Retinal pigment epithelial cell (primary cell): Measurements from ENCODE around the gene SH3PXD2B.

Experiments used
- DNase-seq: peaks from one replicate; pipeline ENCODE4 v3.0.0-alpha.2; 2010; ENCODE audit warnings: low read depth
- H3K4me3 ChIP-seq: 2 replicates; pipeline ENCODE4 v1.5.1; 2011; ENCODE audit warnings: mild to moderate bottlenecking, low read length, control low read depth, moderate library complexity
- TF ChIP-seq, protein P1 (sequence below): conservative IDR thresholded peaks from 2 replicates; pipeline ENCODE4 v1.5.1; 2011; ENCODE audit warnings: low read depth, low read length, control low read depth, inconsistent platforms

SH3PXD2B gene

DNA sequence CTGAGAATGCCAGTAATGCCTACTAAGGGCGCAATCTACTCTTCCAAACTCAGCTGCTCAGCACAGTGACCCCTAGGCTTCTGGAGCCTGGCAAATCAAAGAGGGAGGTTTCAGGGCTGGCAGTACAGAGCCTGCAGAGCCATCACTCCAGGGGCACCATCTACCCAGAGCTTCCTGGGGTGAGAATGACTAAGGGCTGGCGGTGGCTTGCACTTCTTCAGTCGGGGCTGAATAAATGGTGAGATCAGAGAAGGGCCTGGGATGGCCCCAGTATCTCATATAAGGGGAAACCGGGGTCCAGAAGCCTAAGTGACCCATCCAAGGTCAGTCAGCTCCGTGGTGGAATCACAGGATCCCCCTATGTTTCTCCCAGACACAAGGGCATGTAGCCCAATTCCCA lies 5.3 kb downstream of the SH3PXD2B start:
- no peak for DNase-seq
- no peak overlapping the region for H3K4me3 ChIP-seq
- TF ChIP-seq, protein P1, sequence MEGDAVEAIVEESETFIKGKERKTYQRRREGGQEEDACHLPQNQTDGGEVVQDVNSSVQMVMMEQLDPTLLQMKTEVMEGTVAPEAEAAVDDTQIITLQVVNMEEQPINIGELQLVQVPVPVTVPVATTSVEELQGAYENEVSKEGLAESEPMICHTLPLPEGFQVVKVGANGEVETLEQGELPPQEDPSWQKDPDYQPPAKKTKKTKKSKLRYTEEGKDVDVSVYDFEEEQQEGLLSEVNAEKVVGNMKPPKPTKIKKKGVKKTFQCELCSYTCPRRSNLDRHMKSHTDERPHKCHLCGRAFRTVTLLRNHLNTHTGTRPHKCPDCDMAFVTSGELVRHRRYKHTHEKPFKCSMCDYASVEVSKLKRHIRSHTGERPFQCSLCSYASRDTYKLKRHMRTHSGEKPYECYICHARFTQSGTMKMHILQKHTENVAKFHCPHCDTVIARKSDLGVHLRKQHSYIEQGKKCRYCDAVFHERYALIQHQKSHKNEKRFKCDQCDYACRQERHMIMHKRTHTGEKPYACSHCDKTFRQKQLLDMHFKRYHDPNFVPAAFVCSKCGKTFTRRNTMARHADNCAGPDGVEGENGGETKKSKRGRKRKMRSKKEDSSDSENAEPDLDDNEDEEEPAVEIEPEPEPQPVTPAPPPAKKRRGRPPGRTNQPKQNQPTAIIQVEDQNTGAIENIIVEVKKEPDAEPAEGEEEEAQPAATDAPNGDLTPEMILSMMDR = no peak

DNA sequence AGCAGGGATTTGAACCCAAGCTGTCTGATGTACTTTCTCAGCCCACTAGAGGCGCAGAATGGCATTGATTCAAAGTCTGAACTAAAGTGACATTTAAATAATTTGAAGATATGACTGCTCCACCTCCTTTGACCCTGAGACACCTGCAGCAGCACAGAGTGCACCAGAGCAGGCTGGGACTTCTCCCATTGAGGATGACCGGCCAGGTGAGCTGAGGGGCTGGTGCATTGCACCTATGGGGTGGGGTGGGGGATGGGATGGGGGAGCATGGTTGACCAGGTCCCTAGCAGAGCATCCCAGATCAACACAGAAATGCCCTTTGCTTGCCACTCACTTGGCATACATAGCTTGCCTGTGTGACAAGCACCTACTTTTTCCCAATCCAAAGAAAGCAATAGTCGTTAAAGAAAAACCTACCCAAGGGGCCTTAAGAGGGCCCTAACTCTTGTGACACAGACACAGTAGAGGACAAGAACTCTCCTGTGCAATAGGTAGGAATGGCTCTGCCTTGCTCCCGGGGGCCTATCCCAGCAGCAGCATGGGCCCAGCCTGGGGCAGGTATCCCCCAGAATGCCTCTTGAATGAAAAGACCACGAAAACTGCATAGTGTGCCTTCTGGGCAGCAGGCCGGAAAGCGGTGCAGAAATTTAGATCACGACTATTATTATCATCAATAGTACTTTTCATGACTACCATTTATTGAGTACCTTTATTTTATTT lies 6.5 kb downstream of the SH3PXD2B start:
- TF ChIP-seq, protein P1 = no peak

DNA sequence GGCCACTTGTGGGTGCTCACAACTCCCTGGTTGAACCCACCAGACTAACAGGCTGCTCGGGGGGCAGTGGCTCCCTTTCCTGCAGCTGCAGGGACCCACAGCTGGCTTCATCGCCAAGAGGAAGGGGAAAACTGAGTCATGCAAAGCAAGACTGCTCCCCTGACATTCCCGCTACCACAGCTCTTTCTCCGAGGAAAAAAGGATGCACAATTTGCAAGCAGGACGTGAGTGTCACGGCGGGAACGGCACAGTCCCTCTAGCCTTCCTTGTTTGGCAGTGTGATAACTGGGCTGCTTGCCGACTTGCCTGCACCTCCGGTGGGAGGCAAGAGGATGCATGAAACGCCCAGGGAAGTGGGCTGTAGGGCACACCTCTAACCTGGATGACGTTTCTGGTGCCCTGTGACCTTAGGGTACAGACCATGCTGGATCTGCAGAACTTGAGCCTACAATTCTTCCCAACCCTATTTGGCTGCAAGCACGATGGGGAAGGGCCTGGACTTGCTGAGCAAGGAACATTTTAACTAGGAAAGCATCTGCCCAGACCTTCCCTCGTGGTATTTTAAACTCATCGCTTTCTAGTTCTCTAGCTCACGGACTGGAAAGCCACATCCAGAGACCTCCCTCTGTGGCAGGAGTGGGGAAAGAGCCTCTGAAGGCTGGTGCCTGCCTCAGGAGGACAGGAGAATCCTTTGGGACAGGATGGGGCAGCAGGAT lies 7.8 kb downstream of the SH3PXD2B start:
- TF ChIP-seq, protein P1 = no peak
- H3K4me3 ChIP-seq = no peak overlapping the region
- DNase-seq = no peak

More for the DNA sequence above, 6.5 kb downstream of the SH3PXD2B start:
- H3K4me3 ChIP-seq = no peak overlapping the region
- DNase-seq = no peak

DNA sequence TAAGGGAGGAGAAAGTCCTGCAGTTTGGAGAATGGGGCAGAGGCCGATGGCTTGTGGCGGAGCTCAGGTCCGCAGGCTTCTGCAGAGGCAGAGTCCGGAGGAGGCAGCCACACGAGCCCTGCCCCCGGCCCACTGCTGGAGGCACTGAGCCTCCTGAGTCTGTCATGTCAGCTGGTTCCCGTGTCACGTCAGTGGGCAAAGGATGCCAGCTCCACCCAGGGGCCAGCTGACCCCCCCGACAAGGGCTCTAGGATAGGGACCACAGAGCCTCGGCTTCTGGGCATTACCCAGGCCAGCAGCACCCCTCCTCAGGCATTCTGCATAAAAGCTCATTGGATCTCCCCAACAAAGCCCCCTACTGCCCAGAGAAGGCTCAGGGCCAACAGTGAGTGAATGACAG lies 8.5 kb downstream of the SH3PXD2B start:
- DNase-seq = no peak
- no peak overlapping the region for H3K4me3 ChIP-seq
- TF ChIP-seq, protein P1 = no peak

DNA sequence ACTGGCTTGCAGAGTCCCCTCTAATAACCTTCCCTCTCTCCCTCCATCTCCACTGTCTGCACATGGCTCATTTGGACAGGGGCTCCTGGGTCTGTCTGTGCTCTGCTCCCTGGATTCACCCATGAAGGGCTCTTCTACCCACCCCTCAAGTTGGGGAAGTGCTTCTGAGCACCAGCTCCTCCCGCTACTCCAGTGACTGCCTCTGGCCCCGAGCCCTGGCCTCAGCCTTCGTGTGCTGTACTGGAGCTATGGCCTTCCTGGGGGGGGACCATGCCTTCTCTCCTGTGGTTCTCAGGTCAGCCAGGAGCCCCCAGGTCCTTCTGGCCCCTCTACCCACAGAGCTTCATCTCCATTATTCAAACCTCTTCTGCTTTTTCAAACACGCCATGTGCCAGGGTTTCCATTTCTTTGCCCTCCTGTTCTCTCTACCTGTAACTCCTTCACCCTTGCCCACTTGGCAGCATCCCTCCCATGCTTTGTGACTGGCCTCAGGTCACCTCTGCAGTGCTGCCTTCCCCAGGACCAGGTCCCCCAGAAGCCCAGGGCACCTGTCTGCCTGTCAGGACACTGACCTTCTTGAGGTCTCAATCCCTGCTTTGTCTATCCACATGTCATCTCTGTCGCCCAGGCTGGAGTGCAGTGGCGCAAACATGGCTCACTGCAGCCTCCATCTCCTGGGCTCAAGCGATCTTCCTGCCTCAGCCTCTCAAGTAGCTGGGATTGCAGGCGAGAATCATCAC lies 9.5 kb downstream of the SH3PXD2B start:
- TF ChIP-seq, protein P1 = no peak
- no peak overlapping the region for H3K4me3 ChIP-seq
- DNase-seq = no peak

DNA sequence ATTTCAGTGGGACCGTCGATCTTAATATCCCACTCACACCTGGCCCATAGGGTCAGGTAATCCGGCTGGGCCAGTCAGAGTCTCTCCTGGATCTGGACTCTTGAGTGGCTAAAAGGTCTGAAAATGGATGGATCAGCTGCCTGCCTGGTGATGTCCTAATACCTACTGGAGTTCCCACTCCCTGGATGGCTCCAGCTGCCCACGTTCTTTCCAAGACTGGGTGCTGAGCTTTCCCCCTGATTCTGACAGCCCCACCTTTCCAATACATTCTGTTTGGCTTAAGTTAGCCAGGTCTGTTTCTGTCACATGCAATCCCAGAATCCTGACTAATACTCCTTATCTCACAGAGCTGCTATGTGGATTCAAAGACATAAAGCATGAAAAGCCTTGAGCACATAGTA lies 10.2 kb downstream of the SH3PXD2B start:
- H3K4me3 ChIP-seq = no peak overlapping the region
- no peak for DNase-seq
- TF ChIP-seq, protein P1 = no peak
